ENCODE data around the gene FGF9.

GRCh38 chr13:21733475-21734263, 62.8 kb downstream of the FGF9 start:
- TF ChIP-seq POLR2AphosphoS5 (IDR thresholded peaks at IDR 0.05; ENCODE audit: low read depth, low read length) (no peak), POLR2A (IDR thresholded peaks at IDR 0.05; ENCODE audit: low read depth, low read length) (no peak), SPI1 (IDR thresholded peaks at IDR 0.05; ENCODE audit: low read depth, low read length) (no peak), TAF1 (IDR thresholded peaks at IDR 0.05; ENCODE audit: low read depth, low read length) (no peak), POU2F2 (IDR thresholded peaks at IDR 0.05; ENCODE audit: low read depth, low read length) (no peak)
